K562 (cell line): Measurements from ENCODE around the gene EXO5.

ENCODE experiments used
- CHD4 ChIP-seq: fragments of 200-600 bp; sonication (generic); IDR thresholded peaks from 3 replicates; pipeline ENCODE4 v1.6.1; 2012; ENCODE audit warnings: low read depth, mild to moderate bottlenecking, mixed read lengths, low read length, inconsistent platforms; ENCODE audit not compliant: insufficient read depth, insufficient replicate concordance, poor library complexity, severe bottlenecking
- EP300 ChIP-seq: IDR thresholded peaks from 2 replicates; pipeline ENCODE4 v1.6.1; 2012; ENCODE audit warnings: low read length, improper control_type of control experiment
- EZH2 ChIP-seq: IDR thresholded peaks from 2 replicates; pipeline ENCODE4 v1.6.1; 2012; ENCODE audit warnings: low read depth, mild to moderate bottlenecking, inconsistent platforms, low read length, borderline replicate concordance
- GABPA ChIP-seq: fragments of 200-800 bp; sonication (Bioruptor generic); conservative IDR thresholded peaks from 2 replicates; pipeline ENCODE4 v1.6.1; 2016; ENCODE audit warnings: low read depth, missing genetic modification characterization, missing compliant biosample characterization
- MEF2A ChIP-seq: IDR thresholded peaks from 2 replicates; pipeline ENCODE4 v1.6.1; 2011; ENCODE audit warnings: low read depth, mild to moderate bottlenecking, low read length, moderate library complexity; ENCODE audit not compliant: control insufficient read depth
- NELFE ChIP-seq: IDR thresholded peaks from 2 replicates; pipeline ENCODE4 v1.6.1; 2011; ENCODE audit warnings: mild to moderate bottlenecking; ENCODE audit not compliant: insufficient read depth, insufficient read length
- ZNF165 ChIP-seq: fragments of 250-450 bp; sonication (Bioruptor Pico); IDR thresholded peaks from 2 replicates; pipeline ENCODE4 v1.4.0; 2020; ENCODE audit warnings: borderline replicate concordance
- TF ChIP-seq, protein P1 (sequence below): fragments of 450-650 bp; formaldehyde crosslinking; conservative IDR thresholded peaks from 2 replicates; pipeline ENCODE4 v1.4.0; 2022; ENCODE audit warnings: mild to moderate bottlenecking, missing genetic modification characterization
- TF ChIP-seq, protein P2 (sequence below), 2 experiments: fragments of 450-650 bp; formaldehyde crosslinking in 1 of 2; IDR thresholded peaks; 2 replicates each; pipeline versions ENCODE4 v1.4.0 to v1.6.1; 2014 to 2020; ENCODE audit warnings: mild to moderate bottlenecking in 2 of 2, borderline replicate concordance in 1 of 2, low read depth in 1 of 2
- TF ChIP-seq, protein P3 (sequence below), 3 experiments: IDR thresholded peaks in 2 of 3; conservative IDR thresholded peaks in 1 of 3; 2 replicates each; pipeline ENCODE4 v1.5.1; 2011 to 2012; ENCODE audit warnings: low read length in 3 of 3, mild to moderate bottlenecking in 3 of 3, control low read depth in 2 of 3, improper control_type of control experiment in 1 of 3, inconsistent platforms in 1 of 3, low read depth in 1 of 3, mixed read lengths in 1 of 3, moderate library complexity in 1 of 3; ENCODE audit not compliant: insufficient read depth in 2 of 3
- TF ChIP-seq, protein P4 (sequence below): fragments of 250-450 bp; sonication (Bioruptor Pico); IDR thresholded peaks from 2 replicates; pipeline ENCODE4 v1.5.0; 2021; ENCODE audit warnings: mild to moderate bottlenecking, borderline replicate concordance

DNA sequence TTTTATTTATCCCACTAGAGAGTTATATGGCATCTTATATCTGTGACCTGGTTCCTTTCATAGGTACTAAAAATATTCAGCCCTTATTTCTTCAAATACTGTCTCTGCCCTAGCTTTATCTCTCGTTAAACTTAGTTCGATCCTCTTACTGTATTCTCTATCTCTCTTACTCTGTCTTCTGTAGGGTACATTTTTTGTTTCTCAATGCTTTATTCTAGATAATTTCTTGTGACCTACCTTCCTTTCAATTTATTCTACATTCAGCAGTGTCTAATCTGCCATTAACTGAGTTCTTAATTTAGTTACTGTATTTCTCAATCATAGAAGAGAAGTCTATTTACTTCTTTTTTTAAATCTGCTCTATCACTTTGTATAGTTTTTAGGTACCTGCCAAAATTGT is 33.3 kb upstream of the EXO5 start:
- TF ChIP-seq ZNF165 (CRISPR knock-in tag), result no peak
- TF ChIP-seq, protein P1, sequence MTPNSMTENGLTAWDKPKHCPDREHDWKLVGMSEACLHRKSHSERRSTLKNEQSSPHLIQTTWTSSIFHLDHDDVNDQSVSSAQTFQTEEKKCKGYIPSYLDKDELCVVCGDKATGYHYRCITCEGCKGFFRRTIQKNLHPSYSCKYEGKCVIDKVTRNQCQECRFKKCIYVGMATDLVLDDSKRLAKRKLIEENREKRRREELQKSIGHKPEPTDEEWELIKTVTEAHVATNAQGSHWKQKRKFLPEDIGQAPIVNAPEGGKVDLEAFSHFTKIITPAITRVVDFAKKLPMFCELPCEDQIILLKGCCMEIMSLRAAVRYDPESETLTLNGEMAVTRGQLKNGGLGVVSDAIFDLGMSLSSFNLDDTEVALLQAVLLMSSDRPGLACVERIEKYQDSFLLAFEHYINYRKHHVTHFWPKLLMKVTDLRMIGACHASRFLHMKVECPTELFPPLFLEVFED, result no peak
- no peak for TF ChIP-seq NELFE
- TF ChIP-seq, protein P2, sequence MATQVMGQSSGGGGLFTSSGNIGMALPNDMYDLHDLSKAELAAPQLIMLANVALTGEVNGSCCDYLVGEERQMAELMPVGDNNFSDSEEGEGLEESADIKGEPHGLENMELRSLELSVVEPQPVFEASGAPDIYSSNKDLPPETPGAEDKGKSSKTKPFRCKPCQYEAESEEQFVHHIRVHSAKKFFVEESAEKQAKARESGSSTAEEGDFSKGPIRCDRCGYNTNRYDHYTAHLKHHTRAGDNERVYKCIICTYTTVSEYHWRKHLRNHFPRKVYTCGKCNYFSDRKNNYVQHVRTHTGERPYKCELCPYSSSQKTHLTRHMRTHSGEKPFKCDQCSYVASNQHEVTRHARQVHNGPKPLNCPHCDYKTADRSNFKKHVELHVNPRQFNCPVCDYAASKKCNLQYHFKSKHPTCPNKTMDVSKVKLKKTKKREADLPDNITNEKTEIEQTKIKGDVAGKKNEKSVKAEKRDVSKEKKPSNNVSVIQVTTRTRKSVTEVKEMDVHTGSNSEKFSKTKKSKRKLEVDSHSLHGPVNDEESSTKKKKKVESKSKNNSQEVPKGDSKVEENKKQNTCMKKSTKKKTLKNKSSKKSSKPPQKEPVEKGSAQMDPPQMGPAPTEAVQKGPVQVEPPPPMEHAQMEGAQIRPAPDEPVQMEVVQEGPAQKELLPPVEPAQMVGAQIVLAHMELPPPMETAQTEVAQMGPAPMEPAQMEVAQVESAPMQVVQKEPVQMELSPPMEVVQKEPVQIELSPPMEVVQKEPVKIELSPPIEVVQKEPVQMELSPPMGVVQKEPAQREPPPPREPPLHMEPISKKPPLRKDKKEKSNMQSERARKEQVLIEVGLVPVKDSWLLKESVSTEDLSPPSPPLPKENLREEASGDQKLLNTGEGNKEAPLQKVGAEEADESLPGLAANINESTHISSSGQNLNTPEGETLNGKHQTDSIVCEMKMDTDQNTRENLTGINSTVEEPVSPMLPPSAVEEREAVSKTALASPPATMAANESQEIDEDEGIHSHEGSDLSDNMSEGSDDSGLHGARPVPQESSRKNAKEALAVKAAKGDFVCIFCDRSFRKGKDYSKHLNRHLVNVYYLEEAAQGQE (IDR thresholded peaks at IDR 0.05; ENCODE audit: borderline replicate concordance), result no peak
- TF ChIP-seq, protein P2 (CRISPR knock-in tag; IDR thresholded peaks at IDR 0.05; ENCODE audit: low read depth), result no peak
- no peak for TF ChIP-seq CHD4
- TF ChIP-seq EZH2, result no peak
- TF ChIP-seq, protein P3, sequence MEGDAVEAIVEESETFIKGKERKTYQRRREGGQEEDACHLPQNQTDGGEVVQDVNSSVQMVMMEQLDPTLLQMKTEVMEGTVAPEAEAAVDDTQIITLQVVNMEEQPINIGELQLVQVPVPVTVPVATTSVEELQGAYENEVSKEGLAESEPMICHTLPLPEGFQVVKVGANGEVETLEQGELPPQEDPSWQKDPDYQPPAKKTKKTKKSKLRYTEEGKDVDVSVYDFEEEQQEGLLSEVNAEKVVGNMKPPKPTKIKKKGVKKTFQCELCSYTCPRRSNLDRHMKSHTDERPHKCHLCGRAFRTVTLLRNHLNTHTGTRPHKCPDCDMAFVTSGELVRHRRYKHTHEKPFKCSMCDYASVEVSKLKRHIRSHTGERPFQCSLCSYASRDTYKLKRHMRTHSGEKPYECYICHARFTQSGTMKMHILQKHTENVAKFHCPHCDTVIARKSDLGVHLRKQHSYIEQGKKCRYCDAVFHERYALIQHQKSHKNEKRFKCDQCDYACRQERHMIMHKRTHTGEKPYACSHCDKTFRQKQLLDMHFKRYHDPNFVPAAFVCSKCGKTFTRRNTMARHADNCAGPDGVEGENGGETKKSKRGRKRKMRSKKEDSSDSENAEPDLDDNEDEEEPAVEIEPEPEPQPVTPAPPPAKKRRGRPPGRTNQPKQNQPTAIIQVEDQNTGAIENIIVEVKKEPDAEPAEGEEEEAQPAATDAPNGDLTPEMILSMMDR (IDR thresholded peaks at IDR 0.05 in 2 of 3, conservative IDR thresholded peaks at IDR 0.05 in 1 of 3; ENCODE audit: insufficient read depth in 2 of 3, low read depth in 1 of 3, low read length in 3 of 3), result no peak
- TF ChIP-seq, protein P4, sequence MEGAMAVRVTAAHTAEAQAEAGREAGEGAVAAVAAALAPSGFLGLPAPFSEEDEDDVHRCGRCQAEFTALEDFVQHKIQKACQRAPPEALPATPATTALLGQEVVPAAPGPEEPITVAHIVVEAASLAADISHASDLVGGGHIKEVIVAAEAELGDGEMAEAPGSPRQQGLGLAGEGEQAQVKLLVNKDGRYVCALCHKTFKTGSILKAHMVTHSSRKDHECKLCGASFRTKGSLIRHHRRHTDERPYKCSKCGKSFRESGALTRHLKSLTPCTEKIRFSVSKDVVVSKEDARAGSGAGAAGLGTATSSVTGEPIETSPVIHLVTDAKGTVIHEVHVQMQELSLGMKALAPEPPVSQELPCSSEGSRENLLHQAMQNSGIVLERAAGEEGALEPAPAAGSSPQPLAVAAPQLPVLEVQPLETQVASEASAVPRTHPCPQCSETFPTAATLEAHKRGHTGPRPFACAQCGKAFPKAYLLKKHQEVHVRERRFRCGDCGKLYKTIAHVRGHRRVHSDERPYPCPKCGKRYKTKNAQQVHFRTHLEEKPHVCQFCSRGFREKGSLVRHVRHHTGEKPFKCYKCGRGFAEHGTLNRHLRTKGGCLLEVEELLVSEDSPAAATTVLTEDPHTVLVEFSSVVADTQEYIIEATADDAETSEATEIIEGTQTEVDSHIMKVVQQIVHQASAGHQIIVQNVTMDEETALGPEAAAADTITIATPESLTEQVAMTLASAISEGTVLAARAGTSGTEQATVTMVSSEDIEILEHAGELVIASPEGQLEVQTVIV (CRISPR knock-in tag), result no peak
- no peak for TF ChIP-seq EP300
- no peak for TF ChIP-seq GABPA (tag)
- no peak for TF ChIP-seq MEF2A
